AG09309 (cell line): ENCODE data around the gene SNRK.
A peak's percentile ranks its signal among the peaks of the same experiment; 100 is the strongest.

ENCODE experiments used
- DNase-seq: peaks from one replicate; pipeline ENCODE4 v3.0.0-alpha.2; 2010; ENCODE audit warnings: low read depth
- H3K4me3 ChIP-seq: 2 replicates; pipeline ENCODE4 v1.5.1; 2011; ENCODE audit warnings: mild to moderate bottlenecking, low read depth, low read length, moderate library complexity; ENCODE audit not compliant: control insufficient read depth
- CTCF ChIP-seq: IDR thresholded peaks from 2 replicates; pipeline ENCODE4 v1.5.1; 2011; ENCODE audit warnings: mild to moderate bottlenecking, low read depth, low read length, inconsistent platforms; ENCODE audit not compliant: insufficient read depth, control insufficient read depth; ENCODE audit errors: missing control alignments

Gene SNRK

DNA sequence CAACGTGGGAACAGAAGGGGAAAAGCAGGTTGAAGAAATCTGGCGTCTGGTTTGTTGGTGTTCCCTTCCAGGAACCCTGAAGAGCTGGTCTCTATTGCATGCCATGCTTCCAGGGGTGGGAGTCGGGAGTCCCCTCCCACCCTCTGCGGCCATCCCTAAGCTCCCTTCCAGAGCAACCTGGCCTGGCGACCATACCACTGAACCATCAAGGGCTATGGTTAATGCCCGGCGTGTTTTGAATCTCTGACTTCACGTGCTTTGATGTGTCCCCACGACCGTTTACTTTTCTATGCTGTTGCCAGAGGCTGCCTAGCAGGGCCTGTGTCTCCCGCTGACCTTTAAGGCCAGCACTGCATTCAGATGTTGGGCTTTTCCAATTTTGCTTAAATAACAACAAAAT lies 696 bp upstream of the SNRK start:
- no peak for TF ChIP-seq CTCF
- no peak for DNase-seq
- H3K4me3 ChIP-seq = no peak overlapping the region; the same call in 1 of the 2 replicates

- no peak for TF ChIP-seq CTCF
- H3K4me3 ChIP-seq = peak overlapping the region; percentile 73
- DNase-seq = no peak
These were observed 630 bp downstream of the SNRK start for GRCh38 chr3:43286841-43287499.

GRCh38 chr3:43287500-43287873 lies 1.1 kb downstream of the SNRK start:
- peak overlapping the region; percentile 73 for H3K4me3 ChIP-seq
- DNase-seq = no peak
- TF ChIP-seq CTCF = no peak

GRCh38 chr3:43288366-43288765 lies 2.0 kb downstream of the SNRK start:
- no peak for TF ChIP-seq CTCF

GRCh38 chr3:43288850-43289249 lies 2.5 kb downstream of the SNRK start:
- no peak for TF ChIP-seq CTCF
- peak overlapping the region; percentile 10 for H3K4me3 ChIP-seq
- DNase-seq = no peak

More at GRCh38 chr3:43288366-43288765, 2.0 kb downstream of the SNRK start:
- DNase-seq = no peak
- peak overlapping the region; percentile 10 for H3K4me3 ChIP-seq

- DNase-seq = no peak
- H3K4me3 ChIP-seq = no peak overlapping the region
- no peak for TF ChIP-seq CTCF
These were observed 3.1 kb downstream of the SNRK start for GRCh38 chr3:43289401-43289800.
